HTERT RPE-1 (cell line): ENCODE data around the gene TMEM25.
"Not testable (repeated sequence)": the region's sequence is repeated elsewhere in the genome, so short reads cannot be mapped to it uniquely, and the experiment has no call there.

ENCODE experiments used
- in situ Hi-C: fragments of 300-500 bp; cut with MboI; formaldehyde crosslinking; loops from 4 replicates; pipeline ENCODE4 v1.14.3; 2020; ENCODE audit warnings: low sequenced_read_pairs

Gene TMEM25

GRCh38 chr11:118574636-118575035, 43.6 kb downstream of the TMEM25 start:
- in situ Hi-C loops, result no loop called here

GRCh38 chr11:118577995-118578394, 47.0 kb downstream of the TMEM25 start:
- in situ Hi-C loops, result not testable (repeated sequence)

DNA sequence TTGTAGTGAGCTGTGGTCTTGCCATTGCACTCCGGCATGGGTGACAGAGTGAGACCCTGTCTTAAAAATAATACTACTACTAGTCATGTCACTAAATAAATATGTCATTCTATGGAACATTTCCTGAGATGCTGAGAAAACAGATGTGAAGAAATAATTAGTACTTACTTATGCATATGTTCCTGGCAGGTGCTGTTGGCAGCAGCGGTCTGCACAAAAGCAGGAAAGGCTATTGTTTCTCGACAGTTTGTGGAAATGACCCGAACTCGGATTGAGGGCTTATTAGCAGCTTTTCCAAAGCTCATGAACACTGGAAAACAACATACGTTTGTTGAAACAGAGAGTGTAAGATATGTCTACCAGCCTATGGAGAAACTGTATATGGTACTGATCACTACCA, 50.1 kb downstream of the TMEM25 start:
- in situ Hi-C loops, result no loop called here
